GM21529 (cell line): ENCODE data around the gene C4BPB.
A peak's percentile ranks its signal among the peaks of the same experiment; 100 is the strongest.

Experiments used
- ATAC-seq: cut with Tn5 transposase; IDR thresholded peaks from one replicate; pipeline ENCODE4 v1.9.1; 2021; ENCODE audit not compliant: unreplicated experiment

C4BPB gene

GRCh38 chr1:207059881-207060280 lies 28.8 kb upstream of the C4BPB start:
- ATAC-seq = no peak

DNA sequence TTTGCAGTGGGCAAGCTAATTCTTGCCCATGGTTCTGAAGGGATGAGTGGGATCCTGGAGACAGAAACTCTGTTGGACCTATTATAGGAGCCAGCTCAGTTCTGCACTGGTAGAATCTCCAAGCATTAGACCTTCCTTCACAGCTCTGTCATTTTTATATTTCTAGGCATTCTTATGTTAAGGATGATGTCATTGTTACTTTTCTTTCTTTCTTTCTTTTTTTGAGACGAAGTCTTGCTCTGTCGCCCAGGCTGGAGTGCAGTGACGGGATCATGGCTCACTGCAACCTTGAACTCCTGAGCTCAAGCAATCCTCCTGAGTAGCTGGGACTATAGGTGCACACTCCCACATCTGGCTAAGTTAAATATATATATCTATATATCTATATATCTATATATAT lies 28.1 kb upstream of the C4BPB start:
- no peak for ATAC-seq

- ATAC-seq = no peak
These were observed 26.6 kb upstream of the C4BPB start for GRCh38 chr1:207062058-207062457.

- no peak for ATAC-seq
These were observed 25.6 kb upstream of the C4BPB start for GRCh38 chr1:207063014-207063413.

DNA sequence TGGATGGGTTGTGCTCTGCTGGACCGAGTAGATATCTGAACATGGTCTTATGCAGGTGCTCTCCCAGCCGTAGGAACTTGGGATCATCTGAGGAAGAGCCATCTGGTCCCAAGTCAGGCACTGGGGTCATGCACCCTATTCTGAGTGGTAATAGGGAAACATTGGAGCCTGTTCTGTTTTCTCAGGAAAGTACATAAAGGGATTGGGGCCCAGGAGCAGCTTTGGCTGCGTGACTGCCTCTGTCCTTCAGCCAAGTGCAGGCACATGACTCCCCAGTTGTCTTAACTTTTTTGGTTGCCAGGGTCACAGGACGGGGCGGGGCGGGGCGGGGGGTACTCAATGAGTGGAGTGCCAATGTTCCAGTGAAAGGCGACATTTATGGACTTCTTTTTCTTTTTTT lies 24.1 kb upstream of the C4BPB start:
- no peak for ATAC-seq

DNA sequence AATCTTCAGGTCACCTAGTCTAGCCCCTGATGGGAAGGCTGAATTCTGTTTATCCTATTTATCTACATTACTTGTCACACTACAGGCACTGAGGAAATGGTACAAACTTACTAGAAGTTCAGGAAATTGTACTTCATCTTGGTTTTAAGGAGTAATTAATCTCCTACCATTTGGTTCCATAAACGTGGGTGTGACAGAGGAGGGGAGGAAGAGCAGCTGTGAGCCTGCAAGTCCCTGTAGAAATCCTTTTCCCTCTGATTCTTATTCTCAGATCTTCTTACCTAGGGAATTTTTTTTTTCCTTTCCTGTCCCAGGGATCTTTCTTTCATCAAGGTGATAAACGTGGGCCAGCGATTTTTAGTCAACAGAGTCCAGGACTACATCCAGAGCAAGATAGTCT lies 21.5 kb upstream of the C4BPB start:
- no peak for ATAC-seq

- no peak for ATAC-seq
These were observed 21.0 kb upstream of the C4BPB start for GRCh38 chr1:207067665-207068064.

DNA sequence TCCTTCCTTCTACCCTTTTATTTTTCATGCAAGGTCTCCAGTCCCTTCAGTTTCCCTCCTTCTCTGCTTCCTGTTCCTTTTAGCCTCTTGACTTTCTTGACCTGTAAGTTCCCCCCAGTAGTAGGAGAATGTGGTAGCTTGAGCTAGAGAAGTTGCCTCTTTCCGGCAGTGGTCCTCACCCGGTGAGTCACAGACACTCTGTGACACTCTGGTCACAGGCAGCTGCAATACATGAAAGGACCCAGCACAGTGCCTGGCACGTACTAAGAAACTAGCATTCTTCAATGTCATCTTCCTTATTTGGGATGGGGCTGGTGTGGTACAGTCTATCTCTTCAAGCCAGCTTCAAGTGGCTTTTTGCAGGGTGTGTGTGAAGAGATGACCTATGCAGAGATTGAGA lies 19.6 kb upstream of the C4BPB start:
- ATAC-seq = no peak

DNA sequence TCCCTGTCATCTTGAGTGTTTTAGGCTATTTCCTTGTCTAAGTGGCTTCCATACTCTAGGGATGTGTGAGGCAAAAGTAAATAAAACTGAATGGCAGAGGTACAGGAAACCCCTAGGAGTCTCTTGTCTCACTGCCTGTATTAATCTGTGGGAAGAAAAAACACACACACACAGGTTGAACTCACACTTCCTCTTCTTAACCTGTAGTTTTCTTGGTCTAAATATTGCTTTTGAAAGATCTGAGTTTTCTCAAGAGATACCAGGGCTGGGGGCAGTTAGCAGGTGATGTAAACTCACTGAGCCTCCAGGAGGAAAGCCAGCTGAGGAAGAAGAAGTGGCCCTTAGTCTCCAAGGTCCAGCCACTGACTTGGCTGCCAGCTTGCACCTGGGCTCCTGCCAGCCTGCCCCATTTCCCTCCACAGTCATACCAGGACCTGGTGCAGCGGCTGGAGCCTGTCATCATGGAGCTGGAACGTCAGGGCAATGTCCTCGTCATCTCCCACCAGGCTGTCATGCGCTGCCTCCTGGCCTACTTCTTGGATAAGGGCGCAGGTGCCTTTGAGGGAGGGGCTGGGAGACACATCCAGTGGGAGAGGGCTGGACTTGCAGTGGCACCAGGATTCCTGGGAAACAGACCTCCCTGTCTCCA lies 18.7 kb upstream of the C4BPB start:
- ATAC-seq = peak; percentile 65

- ATAC-seq = no peak
These were observed 17.8 kb upstream of the C4BPB start for GRCh38 chr1:207070811-207071210.

- ATAC-seq = no peak
These were observed 17.2 kb upstream of the C4BPB start for GRCh38 chr1:207071426-207071825.

DNA sequence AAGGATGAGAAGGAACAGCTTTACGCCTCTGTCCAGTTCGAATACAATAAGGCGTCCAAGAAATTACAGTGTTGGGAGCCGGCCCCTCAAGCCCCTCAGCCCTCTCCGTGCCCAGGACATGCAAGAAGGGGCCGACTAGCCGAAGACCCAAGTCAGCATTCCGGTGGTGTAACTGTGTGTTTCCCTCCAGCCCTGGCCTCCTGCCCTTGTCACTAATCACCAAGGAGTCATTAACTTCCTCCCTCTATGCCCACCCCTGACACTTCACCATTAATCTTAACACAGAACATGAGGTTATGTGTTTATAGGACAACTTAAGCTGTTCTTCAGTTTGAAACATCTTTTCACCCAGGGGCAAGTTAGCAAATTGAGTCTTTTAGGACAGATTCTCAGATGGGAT lies 16.4 kb upstream of the C4BPB start:
- ATAC-seq = no peak

- no peak for ATAC-seq
These were observed 14.5 kb upstream of the C4BPB start for GRCh38 chr1:207073906-207074820.

- ATAC-seq = no peak
These were observed 12.3 kb upstream of the C4BPB start for GRCh38 chr1:207076181-207076955.

- no peak for ATAC-seq
These were observed 11.6 kb upstream of the C4BPB start for GRCh38 chr1:207077012-207077411.

DNA sequence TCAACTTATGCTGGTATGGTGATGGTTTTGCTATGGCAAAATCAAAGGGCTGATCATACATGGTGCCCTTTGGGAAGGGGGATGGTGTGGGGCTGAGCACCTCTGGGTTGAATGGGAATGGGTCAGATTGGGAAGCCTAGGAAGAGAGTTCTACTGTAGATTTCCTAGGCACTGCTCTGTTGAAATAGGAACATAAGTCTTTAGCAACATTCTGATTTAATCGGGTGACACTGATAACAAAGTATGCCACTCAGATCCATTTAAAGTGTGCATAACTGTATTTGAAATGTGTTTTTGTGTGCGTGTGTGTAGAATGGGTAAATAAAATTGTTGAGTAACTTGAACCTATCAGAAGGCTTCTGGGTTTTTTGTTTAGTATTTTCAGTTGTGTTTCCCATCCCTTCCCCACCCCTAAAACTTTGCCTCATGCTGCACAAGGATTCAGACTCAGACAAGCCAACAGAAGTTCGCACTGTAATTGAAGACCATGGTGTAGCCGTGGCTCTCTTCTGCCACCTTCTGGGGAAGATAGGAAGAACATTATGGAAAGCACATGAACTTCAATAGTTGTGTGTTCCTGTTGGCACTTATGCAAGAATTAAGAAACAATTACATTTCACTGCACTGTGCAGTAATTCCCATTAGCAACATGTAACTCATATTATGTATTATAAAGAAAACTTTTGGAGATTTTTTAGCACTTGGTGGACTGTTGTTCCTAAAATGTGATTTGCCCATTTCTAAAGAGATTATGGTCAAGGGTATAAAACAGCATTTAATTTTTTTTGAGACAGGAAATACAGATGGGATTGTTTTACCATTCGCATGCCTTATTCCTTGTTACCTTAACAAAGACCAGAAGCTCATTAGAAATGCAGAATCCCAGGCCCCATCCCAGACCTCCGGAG lies 10.9 kb upstream of the C4BPB start:
- peak; percentile 63 for ATAC-seq

- no peak for ATAC-seq
These were observed 10.0 kb upstream of the C4BPB start for GRCh38 chr1:207078578-207079132.

DNA sequence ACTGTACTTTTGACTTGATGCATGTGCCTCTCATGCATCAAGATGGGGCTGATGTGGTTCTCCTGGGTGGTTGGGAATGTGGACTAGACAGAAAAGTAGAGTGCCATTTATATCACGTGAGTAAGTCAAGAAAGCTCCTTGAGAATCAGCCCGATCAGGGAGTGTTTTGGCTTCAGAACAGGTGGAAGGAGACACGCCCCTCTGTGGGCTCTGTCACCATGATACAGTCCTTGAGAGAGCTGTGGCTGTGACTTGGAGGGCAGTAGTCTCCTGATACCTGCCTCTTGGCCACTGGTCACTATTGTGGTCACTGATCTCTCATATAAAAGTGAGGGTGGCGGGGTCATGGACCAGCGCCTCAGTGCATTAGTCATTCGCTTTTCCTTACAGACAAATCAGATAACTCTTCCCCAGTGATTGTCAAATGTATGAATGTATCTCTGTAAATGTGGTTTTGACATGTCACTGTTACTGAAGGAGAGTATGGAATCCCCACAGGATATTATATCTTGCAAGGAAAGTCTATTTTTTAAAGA lies 8.9 kb upstream of the C4BPB start:
- ATAC-seq = no peak

DNA sequence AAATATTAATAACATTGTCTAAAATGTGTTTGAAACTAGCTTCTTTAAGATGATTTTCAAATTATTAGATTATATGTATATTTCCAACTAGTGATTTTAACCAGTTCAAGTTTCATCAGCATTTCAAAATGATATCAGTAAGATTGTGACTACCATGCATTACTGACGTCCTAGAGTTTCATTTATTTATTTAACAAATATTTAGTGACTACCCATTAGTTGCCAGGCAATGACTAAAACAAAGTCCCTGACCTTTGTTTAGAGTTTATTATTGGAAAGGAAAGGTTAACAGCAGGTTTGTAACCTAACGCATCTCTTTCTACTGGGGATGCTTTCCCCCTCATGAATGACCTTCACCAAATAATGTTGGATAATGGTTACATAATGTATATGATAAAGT lies 7.6 kb upstream of the C4BPB start:
- ATAC-seq = no peak

DNA sequence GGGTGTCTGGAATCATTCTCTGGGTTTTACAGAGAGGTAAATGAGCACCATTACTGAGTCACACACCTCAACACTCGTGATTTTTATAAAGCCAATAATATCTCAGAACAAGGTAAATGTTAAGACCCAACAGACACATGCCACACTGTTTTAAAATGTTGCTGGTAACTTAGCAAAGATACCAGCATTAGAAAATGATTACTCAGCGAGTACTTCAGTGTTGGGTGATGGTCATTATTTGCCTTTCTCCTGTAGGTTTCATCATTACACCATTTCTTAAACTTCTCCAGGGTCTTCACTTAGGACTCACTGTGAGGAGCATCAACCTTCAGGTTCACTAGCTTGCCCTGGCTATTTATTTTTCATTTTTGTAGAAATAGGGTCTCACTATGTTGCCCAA lies 6.9 kb upstream of the C4BPB start:
- ATAC-seq = no peak
